HG02840 (cell line): ENCODE data around the gene RHBDD3.
"Not testable (repeated sequence)": the region's sequence is repeated elsewhere in the genome, so short reads cannot be mapped to it uniquely, and the experiment has no call there.

Source experiments
- ATAC-seq: cut with Tn5 transposase; IDR thresholded peaks from one replicate; pipeline ENCODE4 v1.9.1; 2021; ENCODE audit warnings: mild to moderate bottlenecking, moderate library complexity, moderate number of reproducible peaks; ENCODE audit not compliant: unreplicated experiment, low FRiP score

Gene RHBDD3

GRCh38 chr22:29219881-29220670 lies 47.7 kb downstream of the RHBDD3 start:
- no peak for ATAC-seq

GRCh38 chr22:29219409-29219782 lies 48.4 kb downstream of the RHBDD3 start:
- not testable (repeated sequence) for ATAC-seq

GRCh38 chr22:29218758-29219408 lies 48.9 kb downstream of the RHBDD3 start:
- ATAC-seq = no peak

- no peak for ATAC-seq
These were observed 49.7 kb downstream of the RHBDD3 start for GRCh38 chr22:29217827-29218757.

- ATAC-seq = no peak
These were observed 50.7 kb downstream of the RHBDD3 start for GRCh38 chr22:29216873-29217666.

- no peak for ATAC-seq
These were observed 51.5 kb downstream of the RHBDD3 start for GRCh38 chr22:29216011-29216872.

GRCh38 chr22:29215012-29215860 lies 52.5 kb downstream of the RHBDD3 start:
- ATAC-seq = no peak

- ATAC-seq = no peak
These were observed 53.5 kb downstream of the RHBDD3 start for GRCh38 chr22:29214232-29214631.

GRCh38 chr22:29213493-29213892 lies 54.3 kb downstream of the RHBDD3 start:
- ATAC-seq = no peak

GRCh38 chr22:29212743-29213142 lies 55.0 kb downstream of the RHBDD3 start:
- no peak for ATAC-seq

GRCh38 chr22:29211466-29211865 lies 56.3 kb downstream of the RHBDD3 start:
- ATAC-seq = no peak

GRCh38 chr22:29211066-29211465 lies 56.7 kb downstream of the RHBDD3 start:
- no peak for ATAC-seq
